ENCODE measurements around the gene GID8. TPM values are rescaled to one million over a fixed set of nuclear protein-coding genes. Genes with fewer than 3 reads are reported as not detected.

GID8 gene
- total and polyA plus RNA-seq, 4 experiments from 2014 or later: 11.2 to 47.8 (median 31.7) TPM

DNA sequence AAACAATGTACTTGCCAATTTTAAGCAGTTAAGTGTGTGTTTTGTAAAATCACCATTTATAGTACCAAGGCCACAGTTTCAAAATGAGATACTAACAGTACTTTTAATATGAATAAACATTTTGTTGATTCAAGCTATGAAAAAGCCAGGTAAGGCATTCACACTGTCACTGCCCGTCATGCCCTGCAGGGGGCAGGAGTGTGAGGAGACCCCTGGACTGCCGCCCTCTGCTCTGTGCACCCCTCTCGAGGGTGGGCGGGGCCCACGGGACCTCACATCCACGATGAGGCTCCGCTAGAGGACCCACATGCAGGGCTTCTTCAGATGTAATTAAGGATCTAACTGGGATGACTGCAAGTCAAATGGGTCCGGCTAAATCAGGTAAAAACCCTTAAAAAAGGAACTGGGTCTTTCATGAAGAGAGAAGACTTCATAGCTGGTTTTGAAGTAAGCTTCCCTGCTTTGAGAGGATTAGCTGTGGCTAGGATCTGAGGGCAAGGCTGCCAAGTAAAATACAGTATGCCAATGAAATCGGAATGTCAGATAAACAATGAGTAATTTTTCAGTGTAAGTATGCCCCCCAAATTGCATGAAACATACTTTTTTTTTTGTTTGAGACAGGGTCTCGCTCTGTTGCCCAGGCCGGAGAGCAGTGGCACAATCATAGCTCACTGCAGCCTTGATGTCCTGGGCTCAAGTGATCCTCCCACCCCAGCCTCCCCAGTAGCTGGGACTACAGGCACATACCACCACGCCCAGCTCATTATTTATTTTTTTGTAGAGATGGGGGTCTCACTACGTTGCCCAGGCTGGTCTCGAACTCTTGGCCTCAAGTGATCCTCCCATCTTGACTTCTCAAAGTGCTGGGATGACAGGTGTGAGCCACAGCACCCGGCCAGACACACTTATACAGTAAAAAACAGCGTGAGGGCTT is 30.3 kb upstream of the GID8 start:
- H3K4me1 ChIP-seq (ENCODE audit: insufficient read depth, low read length): no peaks in the 10 kb centered on the region

DNA sequence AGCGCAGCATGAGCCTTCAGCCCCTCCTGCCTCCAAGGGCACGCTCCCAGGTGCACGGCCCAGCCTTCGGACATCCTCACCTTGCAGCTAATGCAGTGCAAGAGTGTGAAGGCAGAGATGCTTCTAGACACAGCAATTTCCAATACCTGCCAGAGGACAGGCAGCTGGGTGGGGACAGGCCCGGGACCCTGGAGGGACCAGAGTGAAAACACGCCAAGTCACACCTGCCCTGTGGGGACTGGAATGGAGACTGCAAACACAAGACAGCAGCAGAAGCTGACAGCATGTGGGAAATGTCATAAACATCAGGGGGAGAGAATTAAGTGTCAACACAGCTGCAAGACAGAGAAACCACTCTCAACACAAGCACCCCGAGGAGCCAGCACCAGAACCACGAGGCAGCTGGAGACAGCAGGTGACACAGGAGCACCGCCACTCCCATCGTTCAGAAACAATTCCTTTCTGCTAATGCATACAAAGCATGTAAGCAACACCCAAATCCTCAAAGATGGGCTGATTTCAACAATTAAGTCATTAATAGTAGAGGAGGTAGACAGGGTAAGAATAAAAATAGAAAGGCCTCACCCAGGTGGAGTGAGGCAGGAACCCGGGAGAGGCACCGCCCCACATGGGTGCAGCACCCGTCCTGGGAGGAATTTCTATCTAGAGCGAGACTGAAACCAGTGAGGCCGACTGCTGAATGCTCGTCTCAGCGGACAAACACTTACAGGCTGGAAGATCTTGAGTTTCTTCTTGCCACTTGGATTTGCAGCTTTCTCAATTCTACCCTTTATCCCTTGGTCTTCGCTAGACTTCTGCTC is 28.8 kb upstream of the GID8 start:
- peaks cover 0 to 3% (median 0%) of the 10 kb centered on the region in 8 donors for H3K9me3 Mint-ChIP-seq
- peaks cover 14 to 50% (median 26%) of the 10 kb centered on the region in 4 donors for H3K4me1 Mint-ChIP-seq
- intact Hi-C loops (cut with micrococcal nuclease): no loop called here

More for the DNA sequence above, 30.3 kb upstream of the GID8 start:
- peak overlapping the region in 5 of 7 donors; percentile 29 to 68 (median 42) for H3K27ac Mint-ChIP-seq
- H3K4me1 Mint-ChIP-seq: peaks cover 10 to 37% (median 16%) of the 10 kb centered on the region in 4 donors
- Histone ChIP-seq H3K27me3 (ENCODE audit: insufficient read depth, low read length) (no peaks in the 10 kb centered on the region), H3K9me3 (ENCODE audit: control insufficient read depth in 1 of 2, low read length in 2 of 2) (no peaks in the 10 kb centered on the region), H3K27ac (ENCODE audit: low read depth, low read length) (no peak overlapping the region), H3K36me3 (ENCODE audit: insufficient read depth, low read length) (peaks cover 97% of the 10 kb centered on the region), H3K4me3 (ENCODE audit: low read length in 2 of 2) (no peak overlapping the region)
- intact Hi-C loops (cut with micrococcal nuclease): no loop called here
- peaks cover 0 to 3% (median 0%) of the 10 kb centered on the region in 8 donors for H3K9me3 Mint-ChIP-seq
- H3K36me3 Mint-ChIP-seq: peaks cover 61 to 86% of the 10 kb centered on the region in 2 donors
- H3K27me3 Mint-ChIP-seq: no peaks in the 10 kb centered on the region
- CTCF ChIA-PET (ENCODE audit: partially characterized antibody): interaction anchor here (0.7 to 4.2 kb wide), 14 partner anchors 9 to 408 kb away, joined by 3 to 73 read pairs (median 5); partner anchors contain the start of genes GID8 and SLC17A9
- DNase-seq: peak in 2 of 5 donors; percentile 31 to 36
- H3K4me3 Mint-ChIP-seq: no peak overlapping the region
- POLR2A ChIA-PET (ENCODE audit: partially characterized antibody): interaction anchor here (1.2 to 1.6 kb wide), 3 partner anchors 10 to 97 kb away, joined by 3 to 5 read pairs (median 3); no protein-coding TSS in a partner anchor

DNA sequence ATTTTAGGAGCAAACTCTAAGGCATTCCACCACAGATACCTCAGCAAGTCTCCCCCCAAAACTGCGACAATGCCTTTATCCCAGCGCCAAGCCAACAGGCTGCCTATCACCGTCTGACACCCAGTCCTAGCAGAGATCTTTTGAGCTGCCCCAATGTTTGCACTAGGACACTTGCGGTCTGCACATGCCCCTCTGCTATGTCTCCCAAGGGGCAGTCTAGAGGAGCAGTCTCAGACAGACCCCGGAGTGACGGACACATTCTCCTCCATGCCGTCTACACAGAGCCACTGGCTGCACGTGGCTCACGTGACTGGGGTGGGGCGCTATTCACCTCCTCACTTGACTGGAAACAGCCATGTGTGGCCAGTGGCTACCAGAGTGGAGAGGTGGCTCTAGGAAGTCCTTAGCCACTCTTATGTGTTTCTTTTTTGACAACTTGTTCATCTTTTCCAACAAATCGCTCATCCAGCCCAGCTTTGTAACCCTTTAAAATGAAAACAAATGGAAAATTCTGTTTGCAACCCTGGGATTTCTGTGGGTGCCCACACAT is 27.7 kb upstream of the GID8 start:
- POLR2A ChIA-PET (ENCODE audit: partially characterized antibody): interaction anchor here (4.0 kb wide), 1 partner anchor 28 kb away, joined by 13 read pairs; the partner anchor contains the start of gene GID8
- no peak for DNase-seq
- Mint-ChIP-seq H3K9me3 (peaks cover 0 to 3% (median 0%) of the 10 kb centered on the region in 8 donors), H3K27me3 (no peaks in the 10 kb centered on the region), H3K4me3 (no peak overlapping the region), H3K4me1 (peaks cover 19 to 61% (median 32%) of the 10 kb centered on the region in 4 donors), H3K27ac (peak overlapping the region in 2 of 7 donors; percentile 8 to 61), H3K36me3 (peaks cover 56 to 79% of the 10 kb centered on the region in 2 donors)
- intact Hi-C loops (cut with micrococcal nuclease): no loop called here
- H3K9me3 ChIP-seq (ENCODE audit: control insufficient read depth in 1 of 2, low read length in 2 of 2): no peaks in the 10 kb centered on the region
- no peaks in the 10 kb centered on the region for H3K27me3 ChIP-seq (ENCODE audit: insufficient read depth, low read length)
- peaks cover 21% of the 10 kb centered on the region for H3K4me1 ChIP-seq (ENCODE audit: insufficient read depth, low read length)
- H3K4me3 ChIP-seq (ENCODE audit: low read length in 2 of 2): no peak overlapping the region
- CTCF ChIA-PET (ENCODE audit: partially characterized antibody): no interaction called here
- peaks cover 81% of the 10 kb centered on the region for H3K36me3 ChIP-seq (ENCODE audit: insufficient read depth, low read length)
- H3K27ac ChIP-seq (ENCODE audit: low read depth, low read length): no peak overlapping the region

More for the DNA sequence above, 28.8 kb upstream of the GID8 start:
- CTCF ChIA-PET (ENCODE audit: partially characterized antibody): interaction anchor here (0.8 to 4.2 kb wide), 5 partner anchors 10 to 100 kb away, joined by 3 to 73 read pairs (median 13); partner anchors contain the start of gene SLC17A9
- POLR2A ChIA-PET (ENCODE audit: partially characterized antibody): interaction anchor here (4.0 kb wide), 1 partner anchor 29 kb away, joined by 13 read pairs; the partner anchor contains the start of gene GID8
- H3K4me3 Mint-ChIP-seq: no peak overlapping the region
- Histone ChIP-seq H3K36me3 (ENCODE audit: insufficient read depth, low read length) (peaks cover 91% of the 10 kb centered on the region), H3K4me3 (ENCODE audit: low read length in 2 of 2) (no peak overlapping the region), H3K4me1 (ENCODE audit: insufficient read depth, low read length) (peaks cover 11% of the 10 kb centered on the region), H3K27ac (ENCODE audit: low read depth, low read length) (no peak overlapping the region), H3K27me3 (ENCODE audit: insufficient read depth, low read length) (no peaks in the 10 kb centered on the region), H3K9me3 (ENCODE audit: control insufficient read depth in 1 of 2, low read length in 2 of 2) (no peaks in the 10 kb centered on the region)
- peaks cover 64 to 84% of the 10 kb centered on the region in 2 donors for H3K36me3 Mint-ChIP-seq
- no peak for DNase-seq
- no peaks in the 10 kb centered on the region for H3K27me3 Mint-ChIP-seq
- peak overlapping the region in 3 of 7 donors; percentile 12 to 87 (median 46) for H3K27ac Mint-ChIP-seq

DNA sequence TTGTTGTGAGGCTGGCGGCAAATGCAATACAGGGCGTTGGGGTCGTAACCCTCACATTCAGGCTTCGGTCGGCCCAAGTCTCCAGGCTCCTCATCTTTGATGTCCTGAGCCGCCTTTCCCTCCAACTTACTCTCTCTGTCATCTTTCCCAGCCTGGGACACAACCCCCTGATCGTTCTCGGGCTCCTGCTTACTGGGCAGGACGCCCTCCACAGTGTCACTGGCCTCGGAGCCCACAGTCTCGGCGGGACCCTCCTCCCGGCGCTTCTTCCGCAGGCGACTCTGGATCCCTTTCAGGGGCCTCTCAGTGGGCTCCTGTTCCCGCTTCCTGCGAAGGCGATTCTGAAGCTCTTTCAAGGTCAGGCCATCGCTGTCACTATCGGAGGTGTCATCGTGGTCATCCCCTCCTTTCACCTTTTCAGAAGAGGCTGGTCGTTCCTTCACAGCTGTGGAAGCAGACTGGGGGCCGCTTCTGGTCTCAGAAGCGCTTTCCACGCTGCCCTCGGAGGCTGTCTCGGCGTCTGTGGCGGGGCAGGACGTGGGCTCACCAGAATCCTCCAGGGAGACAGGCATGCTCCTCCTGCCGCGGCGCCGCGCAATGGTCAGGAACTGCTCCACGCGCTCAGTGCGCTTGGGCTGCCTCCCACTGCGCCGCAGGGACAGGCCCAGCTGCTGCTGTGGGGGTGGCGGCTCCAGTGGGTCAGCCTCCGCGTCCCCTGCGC is 27.0 kb upstream of the GID8 start:
- H3K9me3 Mint-ChIP-seq: peaks cover 0 to 3% (median 0%) of the 10 kb centered on the region in 8 donors
- Histone ChIP-seq H3K4me1 (ENCODE audit: insufficient read depth, low read length) (peaks cover 28% of the 10 kb centered on the region), H3K27me3 (ENCODE audit: insufficient read depth, low read length) (no peaks in the 10 kb centered on the region), H3K36me3 (ENCODE audit: insufficient read depth, low read length) (peaks cover 75% of the 10 kb centered on the region), H3K27ac (ENCODE audit: low read depth, low read length) (no peak overlapping the region), H3K4me3 (ENCODE audit: low read length in 2 of 2) (no peak overlapping the region), H3K9me3 (ENCODE audit: control insufficient read depth in 1 of 2, low read length in 2 of 2) (no peaks in the 10 kb centered on the region)
- no peaks in the 10 kb centered on the region for H3K27me3 Mint-ChIP-seq
- ChIA-PET POLR2A (ENCODE audit: partially characterized antibody) (interaction anchor here (1.0 to 4.0 kb wide), 3 partner anchors 14 to 27 kb away, joined by 5 to 13 read pairs (median 9); partner anchors contain the start of genes DIDO1 and GID8), CTCF (ENCODE audit: partially characterized antibody) (interaction anchor here (1.4 to 4.7 kb wide), 2 partner anchors 10 to 38 kb away, joined by 4 to 28 read pairs; no protein-coding TSS in a partner anchor)
- no peak overlapping the region for H3K4me3 Mint-ChIP-seq
- no peak for DNase-seq
- intact Hi-C loops (cut with micrococcal nuclease): no loop called here
- H3K4me1 Mint-ChIP-seq: peaks cover 21 to 67% (median 33%) of the 10 kb centered on the region in 4 donors
- H3K27ac Mint-ChIP-seq: no peak overlapping the region
- peaks cover 50 to 73% of the 10 kb centered on the region in 2 donors for H3K36me3 Mint-ChIP-seq

DNA sequence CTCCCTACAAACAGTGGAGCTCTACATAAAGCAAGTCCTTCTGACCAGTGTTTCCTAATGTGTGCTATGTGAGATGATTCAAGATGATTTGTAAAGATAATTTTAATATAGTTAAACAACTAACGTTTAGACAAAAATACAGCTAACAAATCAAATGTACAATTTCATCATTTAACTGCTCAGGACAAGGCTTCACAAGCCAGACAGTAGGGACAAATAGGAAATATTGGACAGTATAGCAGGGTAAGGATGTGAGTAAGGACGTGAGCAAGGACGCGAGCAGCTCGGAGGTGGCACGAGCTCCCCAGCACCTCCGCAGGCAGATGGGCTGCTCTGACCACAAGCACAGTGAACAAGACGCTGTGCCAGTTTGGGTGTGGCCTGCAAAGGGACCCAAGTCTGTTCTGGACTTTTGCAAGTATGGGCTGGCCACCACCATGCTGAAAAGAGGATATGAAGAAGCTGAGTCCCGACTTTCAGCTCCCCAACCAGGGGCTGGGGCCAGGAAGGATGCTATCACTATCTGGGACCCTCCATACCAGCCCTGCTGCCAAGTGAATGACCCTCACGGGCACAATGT is 26.2 kb upstream of the GID8 start:
- CTCF ChIA-PET (ENCODE audit: partially characterized antibody): interaction anchor here (0.9 to 4.7 kb wide), 3 partner anchors 11 to 39 kb away, joined by 3 to 28 read pairs (median 4); no protein-coding TSS in a partner anchor
- no peaks in the 10 kb centered on the region for H3K27me3 Mint-ChIP-seq
- no peak for DNase-seq
- peak overlapping the region in 2 of 7 donors; percentile 8 to 58 for H3K27ac Mint-ChIP-seq
- peaks cover 25 to 74% (median 39%) of the 10 kb centered on the region in 4 donors for H3K4me1 Mint-ChIP-seq
- Histone ChIP-seq H3K27me3 (ENCODE audit: insufficient read depth, low read length) (no peaks in the 10 kb centered on the region), H3K36me3 (ENCODE audit: insufficient read depth, low read length) (peaks cover 66% of the 10 kb centered on the region), H3K4me3 (ENCODE audit: low read length in 2 of 2) (no peak overlapping the region), H3K27ac (ENCODE audit: low read depth, low read length) (no peak overlapping the region), H3K9me3 (ENCODE audit: control insufficient read depth in 1 of 2, low read length in 2 of 2) (no peaks in the 10 kb centered on the region), H3K4me1 (ENCODE audit: insufficient read depth, low read length) (peaks cover 36% of the 10 kb centered on the region)
- peaks cover 0 to 2% (median 0%) of the 10 kb centered on the region in 8 donors for H3K9me3 Mint-ChIP-seq
- intact Hi-C loops (cut with micrococcal nuclease): no loop called here
- H3K36me3 Mint-ChIP-seq: peaks cover 41 to 67% of the 10 kb centered on the region in 2 donors
- POLR2A ChIA-PET (ENCODE audit: partially characterized antibody): interaction anchor here (1.0 to 4.0 kb wide), 4 partner anchors 12 to 26 kb away, joined by 4 to 13 read pairs (median 7); partner anchors contain the start of genes DIDO1 and GID8
- H3K4me3 Mint-ChIP-seq: no peak overlapping the region

All from CD4-positive, alpha-beta memory T cell (primary cell).